ENCODE data around the gene SERPINC1.
"Not testable (repeated sequence)": the region's sequence is repeated elsewhere in the genome, so short reads cannot be mapped to it uniquely, and the experiment has no call there.

SERPINC1 gene

DNA sequence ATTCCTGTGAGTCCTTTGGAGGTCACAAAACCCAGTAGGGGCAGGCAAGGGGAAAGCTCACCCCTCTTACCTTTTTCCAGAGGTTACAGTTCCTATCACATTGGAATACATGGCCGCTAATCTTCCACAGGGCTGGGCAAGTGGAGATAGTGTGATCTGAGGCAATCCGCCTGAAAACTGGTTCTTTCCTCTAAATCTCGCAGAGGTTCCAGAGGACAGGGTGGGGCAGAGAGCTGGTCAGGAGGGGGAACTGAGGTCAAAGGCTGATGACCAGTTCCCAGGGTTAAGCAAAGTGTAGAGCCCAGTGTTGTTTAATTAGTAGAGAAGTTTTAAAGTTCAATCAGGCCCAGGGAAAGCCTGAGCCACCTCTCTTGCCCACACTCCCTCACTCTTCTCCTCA lies at the start of gene SERPINC1:
Gene SERPINC1, minus strand, starts transcription at position 179 of the 400 bp plus-strand sequence. Its CDS starts 68 bp downstream, at position 111.
- DNase-seq (ENCODE audit: low read depth in 1 of 2, low spot score in 1 of 2): no peak

DNA sequence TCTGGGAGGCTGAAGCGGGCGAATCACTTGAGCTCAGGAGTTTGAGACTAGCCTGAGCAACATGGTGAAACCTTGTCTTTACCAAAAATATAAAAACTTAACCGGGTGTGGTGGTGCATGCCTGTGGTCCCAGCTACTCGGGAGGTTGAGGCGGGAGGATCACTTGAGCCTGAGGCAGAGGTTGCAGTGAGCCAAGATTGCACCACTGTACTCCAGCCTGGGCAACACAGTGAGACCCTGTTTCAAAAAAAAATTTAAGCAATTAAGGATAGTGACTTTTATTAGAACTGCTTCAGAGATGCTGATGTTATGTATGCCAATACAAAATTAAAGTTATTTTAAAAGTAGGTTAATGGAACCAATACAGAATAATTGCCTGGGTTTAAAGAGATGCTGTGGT lies 48.8 kb upstream of the SERPINC1 start:
- DNase-seq (ENCODE audit: low read depth in 1 of 2, low spot score in 1 of 2): not testable (repeated sequence)

DNA sequence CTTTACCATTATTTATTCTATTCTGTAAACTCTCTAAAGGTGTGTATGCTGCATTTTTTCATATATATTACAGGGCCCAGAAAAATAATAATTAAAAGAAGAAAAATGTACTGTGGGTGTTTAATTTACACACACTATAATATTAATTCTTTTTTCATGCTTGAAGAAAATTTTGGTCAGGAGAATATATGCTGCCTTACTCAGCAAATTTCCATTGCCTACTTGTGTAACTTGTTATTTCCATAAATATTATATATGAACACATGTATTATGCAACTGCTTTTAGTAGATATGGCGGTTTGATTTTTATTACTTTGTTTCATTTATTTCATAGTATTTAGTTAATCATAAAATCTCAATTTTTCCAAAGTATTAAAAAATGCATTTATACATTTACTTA lies 46.4 kb upstream of the SERPINC1 start:
- DNase-seq (ENCODE audit: low read depth in 1 of 2, low spot score in 1 of 2): no peak

DNA sequence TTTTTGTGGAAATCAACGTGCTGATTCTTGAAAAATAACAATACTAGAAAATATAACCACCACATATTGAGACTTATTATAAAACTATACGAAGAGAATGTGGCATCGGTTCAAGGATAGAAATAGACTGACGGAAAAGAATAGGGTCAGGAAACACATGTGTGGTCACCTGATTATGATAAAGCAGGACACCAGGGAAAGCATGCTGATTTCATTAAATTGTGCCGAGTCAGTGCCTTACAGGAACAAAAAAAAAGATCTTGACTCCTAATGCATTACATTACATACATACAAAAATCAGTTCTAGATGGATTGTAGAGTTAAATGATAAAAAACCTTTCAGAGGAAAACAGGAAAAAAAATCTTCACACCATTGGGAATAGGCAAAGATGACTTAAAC lies 43.5 kb upstream of the SERPINC1 start:
- DNase-seq (ENCODE audit: low read depth in 1 of 2, low spot score in 1 of 2): no peak

DNA sequence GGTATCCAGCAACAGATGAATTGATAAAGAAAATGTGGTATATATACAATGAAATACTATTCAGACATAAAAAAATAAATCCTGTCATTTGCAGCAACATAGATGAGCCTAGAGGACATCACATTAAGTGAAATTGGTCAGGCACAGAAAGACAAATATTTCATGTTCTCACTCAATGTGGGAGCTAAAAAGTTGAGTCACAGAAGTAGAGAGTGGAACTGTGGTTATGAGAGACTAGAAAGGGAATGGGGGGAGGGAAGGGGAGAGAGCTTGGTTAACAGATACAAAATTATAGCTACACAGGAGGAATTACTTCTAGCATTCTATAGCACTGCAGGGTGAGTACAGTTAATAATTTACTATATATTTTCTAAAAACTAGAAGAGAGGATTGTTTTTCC lies 37.1 kb upstream of the SERPINC1 start:
- DNase-seq (ENCODE audit: low read depth in 1 of 2, low spot score in 1 of 2): no peak

DNA sequence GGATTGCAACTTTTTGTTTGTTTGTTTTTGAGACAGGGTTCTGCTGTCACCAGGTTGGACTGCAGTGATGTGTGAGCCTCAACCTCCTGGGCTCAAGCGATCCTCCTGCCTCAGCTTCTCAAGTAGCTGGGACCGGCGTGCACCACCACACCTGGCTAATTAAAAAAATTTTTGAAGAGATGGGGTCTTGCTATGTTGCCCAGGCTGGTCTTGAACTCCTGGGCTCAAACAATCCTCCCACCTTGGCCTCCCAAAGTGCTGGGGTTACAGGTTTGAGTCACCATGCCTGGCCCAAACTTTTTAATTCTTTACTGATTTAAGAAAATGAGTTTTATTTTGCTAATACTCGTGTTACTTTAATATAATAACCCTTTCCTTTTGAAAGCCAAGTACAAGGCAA lies 31.5 kb upstream of the SERPINC1 start:
- no peak for DNase-seq (ENCODE audit: low read depth in 1 of 2, low spot score in 1 of 2)

DNA sequence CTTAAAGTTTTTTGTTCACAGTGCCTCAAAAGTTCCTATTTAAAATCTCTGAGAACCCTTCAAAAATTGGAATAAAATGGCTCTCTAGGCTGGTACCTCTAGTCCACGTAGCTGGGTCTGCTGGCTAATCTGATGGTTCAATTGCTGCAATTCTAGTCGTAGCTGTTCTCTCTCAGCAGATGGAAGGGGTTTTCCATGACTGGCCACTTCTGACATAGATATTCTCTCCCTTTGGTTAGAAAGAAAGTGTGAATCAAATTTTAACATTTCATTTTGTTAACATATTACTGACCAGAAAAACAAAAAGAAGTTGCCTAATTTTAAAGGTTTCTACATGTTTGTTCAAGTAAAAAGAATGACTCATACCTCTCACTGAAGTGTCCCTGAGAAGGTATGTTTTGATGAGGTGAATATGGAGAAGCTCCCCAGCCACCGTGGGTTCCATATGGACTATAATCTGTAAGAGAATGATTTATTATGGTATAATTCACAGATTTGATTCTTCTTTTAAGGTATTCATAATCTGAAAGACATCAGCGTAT lies 29.3 kb upstream of the SERPINC1 start:
- DNase-seq (ENCODE audit: low read depth in 1 of 2, low spot score in 1 of 2): no peak

DNA sequence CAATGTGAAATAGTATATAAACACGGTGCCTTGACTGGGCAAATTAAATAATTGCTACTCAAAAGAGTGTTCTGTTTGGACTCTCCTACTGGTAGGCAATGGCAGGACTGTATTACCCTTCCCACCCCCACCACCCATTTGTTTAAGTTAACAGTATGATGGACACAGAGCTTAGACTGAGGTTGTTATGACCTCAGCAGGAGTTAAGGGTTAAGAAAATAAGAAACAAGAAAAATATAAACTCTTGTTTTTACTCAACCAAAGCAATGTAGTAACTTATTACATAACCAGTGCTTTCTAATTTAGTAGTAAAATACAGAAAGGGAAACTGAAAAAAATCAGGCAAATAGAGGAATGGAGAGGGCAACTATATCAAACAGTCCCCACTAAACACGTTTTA lies 19.9 kb upstream of the SERPINC1 start:
- no peak for DNase-seq (ENCODE audit: low read depth in 1 of 2, low spot score in 1 of 2)

DNA sequence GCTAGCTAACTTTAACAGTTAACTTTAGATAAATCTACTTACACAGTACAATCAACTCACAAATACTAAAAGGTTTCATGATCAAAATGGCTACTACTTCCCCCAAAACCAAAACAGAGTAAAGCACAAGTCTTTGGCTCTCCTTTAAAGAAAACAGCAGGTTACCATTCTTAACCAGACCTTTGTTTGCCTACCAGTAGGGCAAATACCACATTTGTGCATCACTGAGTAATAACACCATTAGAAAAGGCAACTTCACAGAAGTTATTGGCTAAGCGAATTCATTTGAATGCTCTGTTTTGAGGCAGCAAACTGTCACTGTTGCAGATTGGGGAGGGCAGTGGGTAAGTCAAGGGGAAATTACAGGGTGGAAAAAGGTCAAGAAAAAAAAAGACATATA lies 17.3 kb upstream of the SERPINC1 start:
- DNase-seq (ENCODE audit: low read depth in 1 of 2, low spot score in 1 of 2): no peak

DNA sequence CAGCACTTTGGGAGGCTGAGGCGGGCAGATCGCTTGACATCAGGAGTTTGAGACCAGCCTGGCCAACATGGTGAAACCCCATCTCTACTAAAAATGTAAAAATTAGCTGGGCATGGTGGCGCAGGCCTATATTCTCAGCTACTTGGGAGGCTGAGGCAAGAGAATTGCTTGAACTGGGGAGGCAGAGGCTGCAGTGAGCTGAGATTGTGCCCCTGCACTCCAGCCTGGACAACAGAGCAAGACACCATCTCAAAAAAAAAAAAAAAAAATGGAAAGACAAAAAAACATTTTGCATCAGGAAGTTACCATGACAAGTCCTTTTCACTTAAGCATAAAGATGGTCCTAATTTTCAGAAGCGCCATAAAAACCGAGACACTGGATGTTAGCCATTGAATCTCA lies 13.4 kb upstream of the SERPINC1 start:
- DNase-seq (ENCODE audit: low read depth in 1 of 2, low spot score in 1 of 2): not testable (repeated sequence)

DNA sequence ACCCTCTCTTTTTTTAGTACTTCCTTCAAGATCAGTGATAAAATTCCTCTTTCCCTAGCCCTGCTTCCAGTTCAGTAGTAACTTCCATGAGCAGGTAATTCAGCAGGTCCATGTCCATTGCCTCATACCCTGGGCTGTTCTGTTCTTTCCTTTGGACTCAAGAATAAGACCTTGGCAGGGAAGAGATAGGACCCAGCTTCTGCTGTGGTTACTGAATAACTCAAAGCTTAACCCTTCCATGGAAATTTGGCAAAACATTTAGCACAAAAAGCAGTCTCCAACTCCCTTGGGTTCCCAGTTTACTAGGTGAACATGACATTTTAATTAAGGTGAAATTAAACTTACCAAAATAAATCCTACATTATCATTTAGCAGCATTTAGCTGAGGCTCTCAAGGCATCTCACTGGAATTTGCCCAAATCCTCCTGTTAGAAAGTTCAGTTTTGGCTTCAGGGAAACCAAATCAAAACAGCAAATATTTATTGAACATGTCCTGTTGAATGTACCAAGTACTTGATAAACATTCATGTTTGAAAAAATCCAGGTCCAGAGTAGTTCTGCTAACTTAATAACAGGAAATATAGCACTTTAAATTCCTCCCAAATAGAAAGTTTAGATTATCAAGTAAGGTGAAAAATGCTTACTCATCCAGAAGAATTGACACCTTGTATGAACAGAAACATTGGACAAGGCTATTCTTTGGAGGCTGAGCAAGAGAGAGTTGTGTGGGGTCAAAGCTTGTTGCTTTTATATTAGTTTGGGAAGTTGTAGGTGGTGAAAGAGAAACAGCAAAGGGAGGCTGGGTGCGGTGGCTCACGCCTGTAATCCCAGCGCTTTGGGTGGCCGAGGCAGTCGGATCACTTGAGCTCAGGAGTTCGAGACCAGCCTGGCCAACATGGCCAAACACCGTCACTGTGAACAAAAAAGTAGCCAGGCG lies 8.4 kb upstream of the SERPINC1 start:
- no peak for DNase-seq (ENCODE audit: low read depth in 1 of 2, low spot score in 1 of 2)

DNA sequence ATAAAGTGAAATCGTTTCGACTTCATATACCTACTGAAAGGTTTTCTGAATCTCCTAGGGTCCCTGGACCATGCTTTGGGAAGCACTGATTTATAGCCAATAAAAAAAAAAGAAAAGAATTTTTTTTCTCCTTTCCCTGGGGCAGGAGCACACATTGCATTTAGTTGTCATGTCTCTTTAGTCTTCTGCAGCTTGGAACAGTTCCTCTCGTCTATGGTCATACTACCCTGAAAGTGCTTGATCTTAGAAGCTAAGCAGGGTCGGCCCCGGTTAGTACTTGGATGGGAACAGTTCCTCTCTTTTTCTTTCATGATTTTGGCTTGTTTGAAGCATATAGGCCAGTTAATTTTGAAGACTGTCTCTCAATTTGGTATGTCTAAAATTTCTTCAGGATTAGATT lies 3.7 kb upstream of the SERPINC1 start:
- DNase-seq (ENCODE audit: low read depth in 1 of 2, low spot score in 1 of 2): no peak

DNA sequence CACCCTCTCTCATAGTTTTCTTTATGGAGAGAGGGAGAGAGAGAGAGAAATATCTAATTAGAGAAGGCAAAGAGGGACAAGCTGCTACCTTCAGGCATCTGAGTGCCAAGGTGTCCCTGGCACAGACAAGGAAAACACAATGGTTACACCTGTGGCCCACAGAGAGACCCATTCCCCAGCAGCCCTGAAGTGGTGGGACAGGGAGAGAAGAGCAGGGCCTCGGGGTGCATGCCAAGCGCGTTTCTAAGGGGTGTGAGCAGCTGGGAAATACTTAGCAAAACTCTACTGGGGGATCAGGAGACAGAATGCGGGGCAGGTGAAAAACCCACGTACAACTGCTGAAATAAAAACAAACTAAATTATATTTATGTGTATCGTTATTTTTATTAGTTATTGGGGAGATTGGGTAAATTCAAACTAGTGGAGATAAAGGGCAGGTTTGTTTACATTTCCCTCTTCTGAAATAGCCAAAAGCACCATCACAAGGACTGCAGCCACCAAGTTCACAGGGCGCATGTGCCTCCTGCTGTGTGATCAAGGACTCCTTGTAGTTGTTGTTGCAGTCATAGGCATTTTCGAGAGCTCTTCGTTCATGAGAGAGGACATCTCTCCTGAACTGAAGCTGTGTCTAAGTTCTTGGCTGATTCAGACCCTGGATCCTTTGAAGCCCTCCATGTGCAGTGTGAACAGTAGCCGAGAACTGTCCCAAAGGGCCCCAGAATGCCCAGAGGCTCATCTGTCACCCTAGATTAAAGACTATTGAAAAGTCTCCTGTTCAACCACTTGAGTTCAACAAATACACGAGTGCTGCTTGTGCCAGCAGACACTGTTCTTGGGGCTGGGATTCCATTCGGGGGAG lies 737 bp upstream of the SERPINC1 start:
- no peak for DNase-seq (ENCODE audit: low read depth in 1 of 2, low spot score in 1 of 2)

DNA sequence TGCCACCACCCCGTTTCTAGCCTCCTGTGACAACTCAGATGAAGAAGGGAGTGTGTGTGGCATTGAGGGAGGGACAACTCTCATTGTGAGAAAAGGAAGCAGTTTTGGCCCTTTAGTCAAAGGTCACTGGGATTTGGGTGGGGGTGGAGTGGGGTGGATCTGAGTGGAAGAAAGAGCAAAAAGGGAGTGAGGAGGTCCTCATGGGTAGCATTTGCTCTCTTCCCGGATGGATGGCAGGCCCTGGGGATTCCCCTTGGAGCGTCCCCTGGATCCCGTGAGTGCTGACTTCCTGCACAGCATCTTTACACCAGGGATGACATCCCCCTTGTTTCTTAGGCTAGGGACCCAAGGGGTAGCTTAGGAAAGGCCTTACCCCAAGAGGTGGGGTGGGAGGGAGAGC lies 460 bp downstream of the SERPINC1 start:
- no peak for DNase-seq (ENCODE audit: low read depth in 1 of 2, low spot score in 1 of 2)

DNA sequence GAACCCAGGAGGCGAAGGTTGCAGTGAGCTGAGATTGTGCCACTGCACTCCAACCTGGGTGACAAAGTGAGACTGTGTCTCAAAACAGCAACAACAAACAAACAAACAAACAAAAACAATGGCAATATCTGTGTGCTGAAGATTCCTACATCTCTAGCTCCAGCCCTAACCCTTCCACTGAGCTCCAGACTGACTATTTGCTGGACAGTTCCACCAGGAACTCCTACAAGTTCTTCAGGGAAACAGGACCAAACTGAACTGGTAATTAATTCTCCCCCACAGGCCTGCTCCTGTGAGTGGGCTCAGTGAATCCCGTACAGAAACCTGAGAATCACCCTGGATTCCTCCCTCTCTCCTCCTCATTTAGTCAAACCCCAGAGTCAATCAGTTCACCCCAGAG lies 1.5 kb downstream of the SERPINC1 start:
- no peak for DNase-seq (ENCODE audit: low read depth in 1 of 2, low spot score in 1 of 2)

DNA sequence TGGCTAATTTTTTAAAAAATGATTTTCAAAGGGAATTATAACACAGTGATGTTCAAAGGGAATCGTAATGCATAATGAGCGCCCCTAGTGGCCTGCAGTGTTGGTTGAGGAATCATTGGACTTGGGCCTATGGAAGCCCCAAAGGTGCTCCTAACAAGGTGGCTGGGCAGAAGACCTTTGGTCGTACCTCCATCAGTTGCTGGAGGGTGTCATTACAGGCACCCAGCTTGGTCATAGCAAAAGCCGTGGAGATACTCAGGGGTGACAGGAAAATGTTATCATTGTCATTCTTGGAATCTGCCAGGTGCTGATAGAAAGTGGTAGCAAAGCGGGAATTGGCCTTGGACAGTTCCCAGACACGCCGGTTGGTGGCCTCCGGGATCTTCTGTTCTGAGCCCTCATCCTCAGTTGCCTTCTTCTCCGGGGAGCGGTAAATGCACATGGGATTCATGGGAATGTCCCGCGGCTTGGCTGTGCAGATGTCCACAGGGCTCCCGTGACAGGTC lies 2.7 kb downstream of the SERPINC1 start:
- no peak for DNase-seq (ENCODE audit: low read depth in 1 of 2, low spot score in 1 of 2)

DNA sequence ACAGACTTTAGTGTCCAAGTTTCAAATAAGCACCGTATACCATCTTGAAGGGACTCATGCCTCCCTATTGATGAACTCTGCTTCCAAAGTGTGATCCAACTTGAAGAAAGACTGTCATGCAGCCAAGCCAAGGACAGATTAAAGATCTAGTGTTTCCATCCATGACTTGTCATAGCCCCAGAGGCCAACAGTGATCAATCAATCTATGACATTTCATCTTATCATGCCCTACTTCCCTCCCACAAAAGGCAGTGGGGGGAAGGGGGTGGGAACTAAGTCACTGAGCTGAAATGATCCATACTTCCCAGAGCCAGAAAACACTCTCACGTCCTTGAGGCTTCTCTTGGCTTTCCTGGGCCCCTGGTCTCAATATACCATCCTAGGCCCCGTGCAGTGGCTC lies 4.0 kb downstream of the SERPINC1 start:
- no peak for DNase-seq (ENCODE audit: low read depth in 1 of 2, low spot score in 1 of 2)

DNA sequence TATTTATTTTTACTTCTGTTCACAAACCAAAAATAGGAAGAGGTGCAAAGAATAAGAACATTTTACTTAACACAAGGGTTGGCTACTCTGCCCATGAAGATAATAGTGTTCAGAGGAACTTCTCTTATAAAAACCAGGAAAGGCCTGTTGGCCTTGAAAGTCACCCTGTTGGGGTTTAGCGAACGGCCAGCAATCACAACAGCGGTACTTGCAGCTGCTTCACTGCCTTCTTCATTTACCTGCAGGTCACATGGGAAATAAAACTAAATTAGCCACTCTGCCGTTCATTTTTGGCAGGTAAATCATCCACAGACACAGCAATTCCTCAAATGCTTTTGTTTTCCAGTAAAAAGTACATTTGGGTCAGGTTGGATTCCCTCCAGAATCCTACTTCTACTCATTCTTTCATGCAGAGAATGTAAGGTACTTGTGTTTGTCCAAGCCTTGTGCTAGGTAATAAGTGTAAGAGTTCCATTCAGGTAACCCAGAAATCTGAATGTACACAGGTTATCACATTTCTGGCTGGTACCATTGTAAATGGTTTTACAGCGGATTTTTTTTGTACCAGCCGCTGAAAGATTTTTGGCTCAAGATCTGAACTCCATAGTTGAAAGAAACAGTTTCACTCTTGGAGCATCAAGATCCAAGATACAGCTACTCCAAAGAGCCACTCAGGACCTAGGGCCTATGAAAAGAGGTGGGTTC lies 13.1 kb downstream of the SERPINC1 start:
- DNase-seq (ENCODE audit: low read depth in 1 of 2, low spot score in 1 of 2): no peak

DNA sequence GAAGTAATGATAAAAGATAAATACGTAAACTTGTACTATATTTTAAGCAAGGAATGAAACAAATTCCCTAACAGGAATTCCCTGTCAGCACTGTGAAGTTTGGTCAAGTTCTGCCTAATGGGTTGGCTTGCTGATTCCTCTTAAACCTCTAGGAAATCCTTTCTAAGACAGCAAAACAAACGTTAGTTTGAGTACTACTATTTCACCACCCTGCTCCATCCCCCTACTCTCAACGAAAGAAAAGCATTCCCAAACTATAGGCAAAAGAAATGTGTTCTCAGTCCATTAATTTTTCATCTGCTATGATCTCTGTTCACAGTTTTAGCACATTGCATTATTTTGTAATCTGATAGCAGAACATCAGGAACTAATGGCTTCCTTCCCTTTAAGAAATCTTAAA lies 16.1 kb downstream of the SERPINC1 start:
- DNase-seq (ENCODE audit: low read depth in 1 of 2, low spot score in 1 of 2): no peak

DNA sequence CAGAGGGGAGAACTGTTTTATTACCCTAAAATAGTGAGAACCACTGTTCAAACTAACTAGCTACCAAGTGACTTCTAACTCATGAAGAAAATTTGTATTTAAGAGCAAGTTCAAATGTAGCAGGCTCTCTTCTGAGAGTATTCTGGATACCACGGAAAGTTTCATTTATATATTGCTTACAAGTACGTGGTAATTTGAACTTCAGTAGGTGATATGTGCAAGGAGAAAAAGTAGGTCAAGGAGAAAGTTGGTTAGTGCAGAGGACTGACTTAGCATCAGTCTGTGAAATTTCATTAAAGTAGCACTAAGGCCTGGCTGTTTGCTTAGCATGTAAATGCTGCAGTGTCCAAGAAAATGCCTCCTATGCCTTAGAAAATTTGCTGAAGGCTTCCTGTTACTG lies 16.7 kb downstream of the SERPINC1 start:
- DNase-seq (ENCODE audit: low read depth in 1 of 2, low spot score in 1 of 2): no peak

DNA sequence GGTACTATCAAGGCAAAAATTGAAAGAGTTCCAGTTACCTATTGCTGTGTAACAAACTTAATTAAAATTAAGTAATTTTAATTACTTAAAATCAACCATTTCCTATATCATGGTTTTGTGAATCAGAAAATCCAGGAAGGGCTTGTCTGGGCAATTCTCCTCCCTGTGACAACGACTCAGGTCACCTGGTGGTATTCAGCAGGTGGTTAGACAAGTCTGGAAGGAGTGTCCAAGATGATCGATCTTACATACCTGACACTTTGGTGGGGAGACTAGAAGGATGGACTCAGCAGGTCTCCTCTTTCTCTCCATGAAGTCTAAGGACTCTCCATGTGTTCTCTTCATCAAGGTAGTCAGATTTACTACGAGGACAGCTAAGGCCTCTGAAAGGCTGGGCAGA lies 22.9 kb downstream of the SERPINC1 start:
- DNase-seq (ENCODE audit: low read depth in 1 of 2, low spot score in 1 of 2): no peak

All from activated CD4-positive, alpha-beta T cell treated with anti-CD3 and anti-CD28 coated beads, Interleukin-2, amount 50 U/mL, for 24 hours (primary cell).